GM19395 (cell line): ENCODE results near the gene GRK3.

Experiments used
- ATAC-seq: cut with Tn5 transposase; IDR thresholded peaks from one replicate; pipeline ENCODE4 v1.9.1; 2021; ENCODE audit warnings: mild to moderate bottlenecking, moderate library complexity; ENCODE audit not compliant: unreplicated experiment

The GRK3 gene

DNA sequence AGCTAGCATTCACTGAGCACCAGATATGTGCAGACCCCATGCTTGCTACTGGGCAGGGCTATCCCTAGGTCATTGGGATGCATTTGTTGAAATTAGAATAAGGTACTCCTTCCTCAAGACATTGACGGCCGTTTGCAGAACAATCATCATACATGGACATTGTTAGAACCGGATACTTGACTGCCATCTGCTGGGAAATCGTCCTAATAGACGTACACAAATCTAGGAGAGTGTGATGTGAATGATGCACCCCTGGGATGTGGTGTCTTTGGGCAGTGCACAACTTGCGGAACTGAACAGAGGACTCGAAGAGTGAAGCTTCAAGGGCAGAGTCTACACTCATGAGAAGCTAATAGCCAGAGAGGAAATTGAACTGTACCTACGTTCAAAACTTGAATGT, 213.4 kb downstream of the GRK3 start:
- no peak for ATAC-seq
